Activated CD8-positive, alpha-beta memory T cell treated with anti-CD3 and anti-CD28 coated beads for 1 hour (primary cell): ENCODE measurements around the gene SMCO4.
"Not testable (repeated sequence)": the region's sequence is repeated elsewhere in the genome, so short reads cannot be mapped to it uniquely, and the experiment has no call there.

ENCODE experiments used
- DNase-seq, 2 donors: peaks; one replicate each; pipeline ENCODE4 v3.0.0-alpha.2; 2020; ENCODE audit warnings: low read depth in 1 of 2; ENCODE audit errors: extremely low read depth in 1 of 2

The SMCO4 gene

GRCh38 chr11:93481279-93481678 is 61.9 kb downstream of the SMCO4 start:
- DNase-seq = no peak

- DNase-seq = no peak
Measured at GRCh38 chr11:93480756-93481155, 62.4 kb downstream of the SMCO4 start.

GRCh38 chr11:93480256-93480655 is 62.9 kb downstream of the SMCO4 start:
- DNase-seq = no peak

DNA sequence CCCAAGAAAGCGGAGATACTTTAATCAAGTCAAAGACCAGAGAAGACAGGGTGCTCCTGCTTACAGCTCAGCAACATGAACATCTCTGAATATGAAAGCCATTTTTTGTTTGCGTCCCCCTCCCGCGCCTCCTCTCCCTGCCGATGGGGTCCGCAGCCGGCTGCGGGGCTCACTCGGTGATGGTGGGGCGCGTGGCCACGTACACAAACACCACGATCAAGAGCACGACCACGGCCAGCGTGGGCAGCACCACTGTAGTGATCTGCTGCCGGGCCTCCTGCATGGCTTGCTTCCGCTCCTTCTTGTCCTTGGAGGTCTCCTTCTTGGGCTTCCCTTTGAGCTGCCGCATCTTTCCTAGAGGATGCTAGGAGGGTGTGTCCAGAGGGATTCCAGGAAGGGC is 64.3 kb downstream of the SMCO4 start:
- DNase-seq = no peak

DNA sequence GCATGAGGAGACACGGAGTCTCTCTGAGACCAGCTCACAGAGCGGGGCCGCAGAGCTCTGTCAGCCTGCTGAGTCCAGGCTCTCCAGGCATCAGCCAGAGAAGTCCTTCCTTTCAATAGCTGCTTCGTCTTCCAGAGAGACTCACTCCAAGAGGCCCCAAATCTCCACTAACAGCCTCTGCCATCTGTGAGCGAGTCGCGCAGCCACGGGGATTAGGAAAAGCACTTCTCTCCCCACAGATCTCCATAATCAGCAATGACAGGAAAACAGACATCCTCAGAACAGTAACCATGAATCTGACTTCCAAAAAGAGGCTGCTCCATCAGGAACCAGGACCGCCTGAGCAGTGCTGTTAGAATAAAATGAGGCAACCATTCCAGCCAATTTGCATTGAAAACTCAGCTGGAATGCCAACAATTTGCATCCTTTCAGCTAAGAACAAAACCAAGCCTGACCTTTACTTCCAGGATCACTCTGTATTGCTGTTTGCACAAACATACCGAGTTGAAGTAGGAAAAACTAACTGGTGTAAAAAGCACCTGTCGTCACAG is 65.4 kb downstream of the SMCO4 start:
- DNase-seq = no peak

GRCh38 chr11:93476796-93477195 is 66.4 kb downstream of the SMCO4 start:
- DNase-seq = no peak

DNA sequence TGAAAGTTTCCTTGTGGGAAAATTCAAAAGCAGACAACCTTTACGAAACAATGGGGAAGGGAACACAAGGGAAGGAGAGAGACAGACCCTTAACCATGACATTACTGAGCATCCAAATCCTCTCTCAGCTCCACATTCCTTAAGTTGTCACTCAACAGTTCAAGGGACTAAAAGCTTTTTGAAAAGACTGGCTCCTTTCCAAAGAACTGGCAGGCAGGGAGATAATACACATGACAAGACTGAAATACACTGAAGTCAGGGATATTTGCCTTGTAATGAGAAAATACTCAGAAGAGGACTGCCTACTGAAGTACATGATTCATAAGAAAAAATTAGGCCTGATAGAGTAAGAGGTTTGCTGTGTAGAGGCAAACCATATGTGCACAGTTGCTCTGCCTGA is 69.1 kb downstream of the SMCO4 start:
- no peak for DNase-seq

DNA sequence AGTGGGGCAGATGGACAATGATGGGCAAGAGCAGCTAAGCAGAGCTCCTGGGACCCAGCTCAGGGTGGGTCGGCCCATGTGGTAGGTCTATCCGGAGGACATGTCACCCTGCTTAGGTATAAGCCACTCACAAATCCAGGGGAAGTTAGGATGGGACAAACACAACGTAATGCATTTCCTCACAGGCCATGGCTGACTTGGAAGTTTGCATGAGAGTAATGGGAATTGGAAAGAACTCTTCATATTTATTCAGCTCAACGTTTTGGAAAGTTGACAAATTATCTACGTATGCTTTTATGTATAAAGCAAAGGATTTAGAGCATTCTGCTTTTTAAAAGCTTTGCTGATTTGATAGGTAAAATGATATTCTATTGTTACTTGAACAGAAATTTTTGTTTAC is 74.9 kb downstream of the SMCO4 start:
- DNase-seq = no peak

- no peak for DNase-seq
Measured at GRCh38 chr11:93467054-93467453, 76.1 kb downstream of the SMCO4 start.

GRCh38 chr11:93464927-93465540 is 78.2 kb downstream of the SMCO4 start:
- DNase-seq = no peak

GRCh38 chr11:93463666-93464065 is 79.5 kb downstream of the SMCO4 start:
- not testable (repeated sequence) for DNase-seq

DNA sequence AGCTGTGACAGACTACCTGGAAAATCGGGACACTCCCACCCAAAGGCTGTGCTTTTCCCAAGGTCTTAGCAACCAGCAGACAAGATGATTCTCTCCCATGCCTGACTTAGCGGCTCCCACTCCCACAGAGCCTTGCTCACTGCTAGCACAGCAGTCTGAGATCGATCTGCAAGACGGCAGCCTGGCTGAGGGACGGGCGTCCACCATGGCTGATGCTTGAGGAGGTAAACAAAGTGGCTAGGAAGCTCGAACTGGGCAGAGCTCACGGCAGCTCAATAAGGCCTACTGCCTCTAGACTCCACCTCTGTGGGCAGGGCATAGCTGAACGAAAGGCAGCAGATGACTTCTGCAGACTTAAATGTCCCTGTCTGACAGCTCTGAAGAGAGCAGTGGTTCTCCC is 84.9 kb downstream of the SMCO4 start:
- DNase-seq = no peak

DNA sequence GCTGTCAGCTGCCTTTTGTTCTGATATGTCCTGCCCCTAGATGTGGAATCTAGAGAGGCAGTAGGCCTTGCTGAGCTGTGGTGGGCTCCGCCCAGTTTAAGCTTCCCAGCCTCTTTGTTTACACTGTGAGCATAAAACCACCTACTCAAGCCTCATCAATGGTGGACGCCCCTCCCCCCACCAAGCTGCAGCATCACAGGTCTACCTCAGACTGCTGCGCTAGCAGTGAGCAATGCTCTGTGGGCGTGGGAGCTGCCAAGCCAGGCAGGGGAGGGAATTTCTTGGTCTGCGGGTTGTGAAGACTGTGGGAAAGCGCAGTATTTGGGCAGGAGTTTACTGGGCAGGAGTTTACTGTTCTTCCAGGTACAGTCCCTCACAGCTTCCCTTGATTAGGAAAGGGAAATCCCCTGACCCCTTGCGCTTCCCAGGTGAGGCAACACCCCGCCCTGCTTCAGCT is 98.5 kb downstream of the SMCO4 start:
- DNase-seq = no peak

DNA sequence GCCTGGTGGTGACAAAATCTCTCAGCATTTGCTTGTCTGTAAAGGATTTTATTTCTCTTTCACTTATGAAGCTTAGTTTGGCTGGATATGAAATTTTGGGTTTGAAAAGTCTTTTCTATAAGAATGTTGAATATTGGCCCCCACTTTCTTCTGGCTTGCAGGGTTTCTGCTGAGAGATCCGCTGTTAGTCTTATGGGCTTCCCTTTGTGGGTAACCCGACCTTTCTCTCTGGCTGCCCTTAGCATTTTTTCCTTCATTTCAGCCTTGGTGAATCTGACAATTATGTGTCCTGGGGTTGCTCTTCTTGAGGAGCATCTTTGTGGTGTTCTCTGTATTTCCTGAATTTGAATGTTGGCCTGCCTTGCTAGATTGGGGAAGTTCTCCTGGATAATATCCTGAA is 100.0 kb downstream of the SMCO4 start:
- DNase-seq = not testable (repeated sequence)

DNA sequence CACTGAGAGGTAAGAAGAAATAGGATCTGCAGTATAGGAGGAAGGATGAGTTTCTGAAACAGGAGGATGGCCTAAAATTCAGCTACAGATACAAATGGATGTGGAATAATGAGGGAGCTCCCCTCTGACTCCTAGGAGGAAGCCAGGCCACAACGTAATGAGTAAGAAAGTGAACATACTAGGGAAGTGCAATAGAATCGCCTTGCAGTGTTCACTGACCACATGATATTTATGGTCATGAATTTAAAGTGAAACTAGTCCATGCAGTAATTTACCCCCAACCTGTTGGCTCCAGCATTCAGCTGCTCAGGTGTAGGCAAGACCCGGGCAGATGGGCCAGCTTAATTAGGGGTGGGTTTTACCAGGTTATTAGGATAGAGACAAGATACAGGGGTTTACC is 110.9 kb downstream of the SMCO4 start:
- no peak for DNase-seq
